HepG2 (cell line): Measurements from ENCODE around the gene CCT7. TPM values are rescaled to one million over a fixed set of nuclear protein-coding genes. Genes with fewer than 3 reads are reported as not detected.

ENCODE experiments used
- ATF2 ChIP-seq: sonication (generic); formaldehyde crosslinking; IDR thresholded peaks from 2 replicates; pipeline ENCODE4 v1.4.0; 2020; ENCODE audit warnings: missing genetic modification reagents
- CBFB ChIP-seq: sonication (generic); formaldehyde crosslinking; IDR thresholded peaks from 2 replicates; pipeline ENCODE4 v1.4.0; 2020; ENCODE audit warnings: missing genetic modification reagents
- CENPT ChIP-seq: sonication (generic); formaldehyde crosslinking; IDR thresholded peaks from 2 replicates; pipeline ENCODE4 v1.8.0; 2022; ENCODE audit warnings: low read depth, mild to moderate bottlenecking, moderate library complexity, missing genetic modification reagents
- EHMT2 ChIP-seq: fragments of 200-600 bp; sonication (generic); IDR thresholded peaks from 2 replicates; pipeline ENCODE4 v1.7.0; 2017; ENCODE audit warnings: antibody characterized with exemption, low read depth, low read length, borderline replicate concordance
- FOXK1 ChIP-seq: sonication (generic); formaldehyde crosslinking; IDR thresholded peaks from 2 replicates; pipeline ENCODE4 v1.4.0; 2020; ENCODE audit warnings: low read depth, missing genetic modification reagents, borderline replicate concordance
- FOXM1 ChIP-seq: sonication (generic); formaldehyde crosslinking; IDR thresholded peaks from 2 replicates; pipeline ENCODE4 v1.5.0; 2020; ENCODE audit warnings: missing genetic modification reagents
- HCFC1 ChIP-seq: fragments of 150-350 bp; IDR thresholded peaks from 2 replicates; pipeline ENCODE4 v1.6.1; 2014; ENCODE audit warnings: low read depth, low read length
- MEIS2 ChIP-seq: sonication (generic); formaldehyde crosslinking; IDR thresholded peaks from 2 replicates; pipeline ENCODE4 v1.9.0; 2021; ENCODE audit warnings: mild to moderate bottlenecking, missing genetic modification reagents
- RAD21 ChIP-seq: fragments of 450-650 bp; formaldehyde crosslinking; IDR thresholded peaks from 2 replicates; pipeline ENCODE4 v1.5.0; 2020; ENCODE audit warnings: mild to moderate bottlenecking
- REPIN1 ChIP-seq: sonication (generic); formaldehyde crosslinking; IDR thresholded peaks from 2 replicates; pipeline ENCODE4 v1.8.0; 2022; ENCODE audit warnings: missing genetic modification reagents, low read depth, mild to moderate bottlenecking, borderline replicate concordance
- RNF219 ChIP-seq: sonication (generic); formaldehyde crosslinking; IDR thresholded peaks from 2 replicates; pipeline ENCODE4 v1.5.0; 2020; ENCODE audit warnings: mild to moderate bottlenecking, missing genetic modification reagents
- STAG1 ChIP-seq: sonication (generic); formaldehyde crosslinking; IDR thresholded peaks from 2 replicates; pipeline ENCODE4 v1.4.0; 2020; ENCODE audit warnings: missing genetic modification reagents
- TOPORS ChIP-seq: sonication (generic); formaldehyde crosslinking; IDR thresholded peaks from 2 replicates; pipeline ENCODE4 v1.8.0; 2023; ENCODE audit warnings: mild to moderate bottlenecking, missing genetic modification reagents
- ZNF256 ChIP-seq: sonication (generic); formaldehyde crosslinking; conservative IDR thresholded peaks from 2 replicates; pipeline ENCODE4 v1.4.0; 2020; ENCODE audit warnings: missing genetic modification reagents
- ZNF326 ChIP-seq: sonication (generic); formaldehyde crosslinking; IDR thresholded peaks from 2 replicates; pipeline ENCODE4 v1.4.0; 2020; ENCODE audit warnings: missing genetic modification reagents, borderline replicate concordance
- ZNF562 ChIP-seq: sonication (generic); formaldehyde crosslinking; IDR thresholded peaks from 2 replicates; pipeline ENCODE4 v1.8.0; 2022; ENCODE audit warnings: missing genetic modification reagents, borderline replicate concordance
- ZNF746 ChIP-seq: sonication (generic); formaldehyde crosslinking; IDR thresholded peaks from 2 replicates; pipeline ENCODE4 v1.8.0; 2022; ENCODE audit warnings: mild to moderate bottlenecking, missing genetic modification reagents
- ZNF75D ChIP-seq: sonication (generic); formaldehyde crosslinking; IDR thresholded peaks from 2 replicates; pipeline ENCODE4 v1.8.1; 2023; ENCODE audit warnings: missing genetic modification reagents, mild to moderate bottlenecking, borderline replicate concordance
- ZNF770 ChIP-seq: sonication (generic); formaldehyde crosslinking; IDR thresholded peaks from 2 replicates; pipeline ENCODE4 v1.5.0; 2020; ENCODE audit warnings: mild to moderate bottlenecking, missing genetic modification reagents
- ZNF800 ChIP-seq: sonication (generic); formaldehyde crosslinking; IDR thresholded peaks from 2 replicates; pipeline ENCODE4 v1.4.0; 2020; ENCODE audit warnings: missing genetic modification reagents
- polyA plus RNA-seq, 8 experiments: library from polyadenylated mRNA; depleted of rRNA in 3 of 8; stranded (reverse) in 7 of 8; unstranded in 1 of 8; fragments of >200 nt; fragmentation: Illumina TruSeq in 4 of 8; extraction: Trizol in 4 of 8; gene quantifications; 2 replicates each; pipeline versions ENCODE4 v1.2.1 to v1.2.3, GENCODE V29; 2011 to 2016; ENCODE audit warnings: low read depth in 4 of 8, missing spikeins in 1 of 8, mixed read lengths in 1 of 8; ENCODE audit not compliant: insufficient read depth in 1 of 8
- total RNA-seq, 5 experiments: library from RNA; depleted of rRNA; stranded (reverse); fragments of >200 nt; fragmentation: Illumina TruSeq; extraction: Trizol; gene quantifications; 2 replicates each; pipeline ENCODE4 v1.2.3, GENCODE V29; 2016; ENCODE audit warnings: low read depth in 1 of 5

Gene CCT7
- total and polyA plus RNA-seq, 2 of the 13 experiments (the other 11 are each of a cell fraction or from before 2014, with no cell fraction given), result 347 to 517 TPM

- TF ChIP-seq ZNF770 (CRISPR knock-in tag) (no peak), ZNF746 (no peak), STAG1 (CRISPR knock-in tag) (peak; percentile 66), RNF219 (CRISPR knock-in tag) (no peak), ZNF326 (no peak), ZNF800 (CRISPR knock-in tag) (peak; percentile 43; the same call in 1 of the 2 replicates), FOXM1 (CRISPR knock-in tag) (no peak), FOXK1 (CRISPR knock-in tag) (peak; percentile 15; the same call in 1 of the 2 replicates), ZNF75D (CRISPR knock-in tag) (no peak), ZNF256 (no peak), RAD21 (CRISPR knock-in tag) (peak; percentile 59; the same call in 1 of the 2 replicates), MEIS2 (CRISPR knock-in tag) (0 out of 2 replicates have a peak, but pooled peaks have one; percentile 27), ZNF562 (CRISPR knock-in tag) (no peak), TOPORS (CRISPR knock-in tag) (no peak), HCFC1 (no peak), ATF2 (CRISPR knock-in tag) (no peak), EHMT2 (no peak), CBFB (CRISPR knock-in tag) (no peak), REPIN1 (CRISPR knock-in tag) (peak; percentile 59; the same call in 1 of the 2 replicates), CENPT (CRISPR knock-in tag) (no peak)
Measured at GRCh38 chr2:73290049-73290839, 56.1 kb downstream of the CCT7 start (continued).
